ENCODE results near the gene POFUT1. TPM values are rescaled to one million over a fixed set of nuclear protein-coding genes. Genes with fewer than 3 reads are reported as not detected.

Gene POFUT1
- total and polyA plus RNA-seq, 7 donors = 7.8 to 22.9 (median 16.3) TPM

GRCh38 chr20:32209850-32210605 is 2.3 kb downstream of the POFUT1 start:
- ATAC-seq = peak in 2 of 4 donors; percentile 13 to 60
- WGBS, 3 donors = 49 to 74% (median 62%) methylated on average over 9 of the region's 9 CpGs
- TF ChIP-seq, protein P1, sequence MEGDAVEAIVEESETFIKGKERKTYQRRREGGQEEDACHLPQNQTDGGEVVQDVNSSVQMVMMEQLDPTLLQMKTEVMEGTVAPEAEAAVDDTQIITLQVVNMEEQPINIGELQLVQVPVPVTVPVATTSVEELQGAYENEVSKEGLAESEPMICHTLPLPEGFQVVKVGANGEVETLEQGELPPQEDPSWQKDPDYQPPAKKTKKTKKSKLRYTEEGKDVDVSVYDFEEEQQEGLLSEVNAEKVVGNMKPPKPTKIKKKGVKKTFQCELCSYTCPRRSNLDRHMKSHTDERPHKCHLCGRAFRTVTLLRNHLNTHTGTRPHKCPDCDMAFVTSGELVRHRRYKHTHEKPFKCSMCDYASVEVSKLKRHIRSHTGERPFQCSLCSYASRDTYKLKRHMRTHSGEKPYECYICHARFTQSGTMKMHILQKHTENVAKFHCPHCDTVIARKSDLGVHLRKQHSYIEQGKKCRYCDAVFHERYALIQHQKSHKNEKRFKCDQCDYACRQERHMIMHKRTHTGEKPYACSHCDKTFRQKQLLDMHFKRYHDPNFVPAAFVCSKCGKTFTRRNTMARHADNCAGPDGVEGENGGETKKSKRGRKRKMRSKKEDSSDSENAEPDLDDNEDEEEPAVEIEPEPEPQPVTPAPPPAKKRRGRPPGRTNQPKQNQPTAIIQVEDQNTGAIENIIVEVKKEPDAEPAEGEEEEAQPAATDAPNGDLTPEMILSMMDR (IDR thresholded peaks at IDR 0.05) = no peak
- intact Hi-C loops (cut with DNase I) = loop anchor here (5.0 to 10.0 kb wide), 3 partner anchors 72 to 145 kb away; partner anchors contain the start of gene ASXL1 (in 1 of the 2)
- no peaks in the 10 kb centered on the region for H3K9me3 ChIP-seq
- peak overlapping the region; percentile 96 for H3K27ac ChIP-seq
- H3K4me1 ChIP-seq = peaks cover 42% of the 10 kb centered on the region
- no peak overlapping the region for H3K4me3 ChIP-seq
- no peaks in the 10 kb centered on the region for H3K27me3 ChIP-seq (ENCODE audit: insufficient read depth in 3 of 3, low read length in 2 of 3)
- no peak for DNase-seq
- peaks cover 4 to 26% of the 10 kb centered on the region in 2 donors for H3K36me3 ChIP-seq (ENCODE audit: insufficient read depth in 1 of 2, low read depth in 1 of 2)

DNA sequence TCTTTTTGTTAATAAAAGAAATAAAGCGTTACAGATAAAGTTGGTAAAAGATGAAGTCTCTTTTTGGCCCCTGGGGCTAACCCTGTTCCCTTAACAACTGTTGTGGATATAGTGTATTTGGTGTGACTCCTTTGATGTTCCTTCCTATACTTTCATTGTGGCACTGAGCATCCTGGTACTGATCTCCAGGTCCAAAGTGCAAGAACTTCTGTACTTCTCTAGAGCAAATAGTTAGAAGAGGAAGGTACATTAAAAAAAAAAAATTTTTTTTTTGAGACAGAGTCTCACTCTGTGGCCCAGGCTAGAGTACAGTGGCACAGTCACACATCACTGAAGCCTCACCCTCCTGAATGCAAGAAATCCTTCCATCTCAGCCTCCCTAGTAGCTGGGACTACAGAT is 6.2 kb downstream of the POFUT1 start:
- H3K27me3 ChIP-seq (ENCODE audit: insufficient read depth in 3 of 3, low read length in 2 of 3) = no peaks in the 10 kb centered on the region
- WGBS, 3 donors = 92 to 100% (median 96%) methylated on average over 1 of the region's 1 CpG

DNA sequence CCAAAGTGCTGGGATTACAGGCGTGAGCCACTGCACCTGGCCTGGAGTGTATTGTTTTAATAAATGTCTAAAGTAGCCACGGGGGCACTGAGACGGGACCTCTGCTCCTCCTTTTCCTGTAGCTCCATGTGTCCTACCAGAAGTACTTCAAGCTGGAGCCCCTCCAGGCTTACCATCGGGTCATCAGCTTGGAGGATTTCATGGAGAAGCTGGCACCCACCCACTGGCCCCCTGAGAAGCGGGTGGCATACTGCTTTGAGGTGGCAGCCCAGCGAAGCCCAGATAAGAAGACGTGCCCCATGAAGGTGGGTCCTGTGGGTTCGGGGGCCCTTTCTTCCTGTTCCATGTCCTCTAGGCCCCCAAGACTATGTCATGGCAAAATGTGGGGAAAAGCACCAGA is 7.5 kb downstream of the POFUT1 start:
- Histone ChIP-seq H3K4me1 (peaks cover 11% of the 10 kb centered on the region), H3K9me3 (no peaks in the 10 kb centered on the region), H3K4me3 (no peak overlapping the region), H3K36me3 (ENCODE audit: insufficient read depth in 1 of 2, low read depth in 1 of 2) (peaks cover 19 to 72% of the 10 kb centered on the region in 2 donors), H3K27me3 (ENCODE audit: insufficient read depth in 3 of 3, low read length in 2 of 3) (no peaks in the 10 kb centered on the region), H3K27ac (no peak overlapping the region)
- intact Hi-C loops (cut with DNase I) = no loop called here
- ATAC-seq (no peak), DNase-seq (no peak)
- WGBS, 3 donors = 80 to 82% (median 82%) methylated on average over 8 of the region's 8 CpGs
- TF ChIP-seq, protein P1 (IDR thresholded peaks at IDR 0.05) = no peak

More for the DNA sequence above, 6.2 kb downstream of the POFUT1 start:
- ATAC-seq (no peak), DNase-seq (no peak)
- Histone ChIP-seq H3K27ac (no peak overlapping the region), H3K9me3 (no peaks in the 10 kb centered on the region), H3K36me3 (ENCODE audit: insufficient read depth in 1 of 2, low read depth in 1 of 2) (peaks cover 17 to 64% of the 10 kb centered on the region in 2 donors), H3K4me1 (peaks cover 16% of the 10 kb centered on the region), H3K4me3 (no peak overlapping the region)
- TF ChIP-seq, protein P1 (IDR thresholded peaks at IDR 0.05) = no peak
- intact Hi-C loops (cut with DNase I) = loop anchor here in 1 of 2 donors (5.0 kb wide), 1 partner anchor 68 kb away; no protein-coding TSS in a partner anchor

- WGBS, 3 donors = 95 to 96% (median 95%) methylated on average over 3 of the region's 3 CpGs
- intact Hi-C loops (cut with DNase I) = no loop called here
- no peak overlapping the region for H3K4me3 ChIP-seq
- H3K27ac ChIP-seq = no peak overlapping the region
- peaks cover 21 to 70% of the 10 kb centered on the region in 2 donors for H3K36me3 ChIP-seq (ENCODE audit: insufficient read depth in 1 of 2, low read depth in 1 of 2)
- no peak for DNase-seq
- TF ChIP-seq, protein P1 (IDR thresholded peaks at IDR 0.05) = no peak
- peaks cover 11% of the 10 kb centered on the region for H3K4me1 ChIP-seq
- no peaks in the 10 kb centered on the region for H3K9me3 ChIP-seq
- H3K27me3 ChIP-seq (ENCODE audit: insufficient read depth in 3 of 3, low read length in 2 of 3) = no peaks in the 10 kb centered on the region
- ATAC-seq = no peak
Measured at GRCh38 chr20:32215729-32216128, 8.0 kb downstream of the POFUT1 start.

Data from psoas muscle (tissue), 8 donors.